ENCODE measurements around the gene TNIK. TPM values are rescaled to one million over a fixed set of nuclear protein-coding genes. Genes with fewer than 3 reads are reported as not detected.

Gene TNIK
- polyA plus RNA-seq, 1 donor from 2014 or later, result 19.3 TPM

GRCh38 chr3:171453180-171453886 lies 6.9 kb downstream of the TNIK start:
- Histone ChIP-seq H3K9ac (ENCODE audit: low read length) (no peak overlapping the region), H3K4me3 (ENCODE audit: low read length) (no peak overlapping the region), H2AFZ (ENCODE audit: low read depth, low read length) (no peak overlapping the region), H3K36me3 (ENCODE audit: insufficient read depth, low read length) (no peaks in the 10 kb centered on the region), H3K9me3 (ENCODE audit: low read length) (no peaks in the 10 kb centered on the region), H3F3A (ENCODE audit: insufficient read depth, low read length, poor library complexity, severe bottlenecking) (no peaks in the 10 kb centered on the region), H3K9me2 (ENCODE audit: insufficient read depth, low read length) (no peaks in the 10 kb centered on the region), H3K27ac (ENCODE audit: low read length) (no peak overlapping the region), H3K4me2 (ENCODE audit: low read length) (no peak overlapping the region), H3K79me2 (replicated peaks; ENCODE audit: insufficient read depth, low read length) (peaks cover 37% of the 10 kb centered on the region), H3K27me3 (ENCODE audit: insufficient read depth, low read depth, low read length) (no peaks in the 10 kb centered on the region), H4K20me1 (ENCODE audit: insufficient read depth) (no peaks in the 10 kb centered on the region)
- TF ChIP-seq MXI1 (conservative IDR thresholded peaks at IDR 0.05; ENCODE audit: poor library complexity, severe bottlenecking), result no peak
- no peak for TF ChIP-seq TAF1 (IDR thresholded peaks at IDR 0.05; ENCODE audit: low read depth)
- no peak for TF ChIP-seq SMC3 (conservative IDR thresholded peaks at IDR 0.05; ENCODE audit: poor library complexity)
- no peak for TF ChIP-seq CTCF (IDR thresholded peaks at IDR 0.05; ENCODE audit: poor library complexity, severe bottlenecking)
- no peak for TF ChIP-seq RAD21 (conservative IDR thresholded peaks at IDR 0.05)
- no peak for TF ChIP-seq EP300 (conservative IDR thresholded peaks at IDR 0.05; ENCODE audit: poor library complexity, severe bottlenecking)
- TF ChIP-seq EZH2 (IDR thresholded peaks at IDR 0.05; ENCODE audit: borderline replicate concordance, insufficient read depth, low read length, poor library complexity, severe bottlenecking), result no peak
- TF ChIP-seq REST (IDR thresholded peaks at IDR 0.05; ENCODE audit: borderline replicate concordance), result no peak
- TF ChIP-seq POLR2AphosphoS5 (IDR thresholded peaks at IDR 0.05), result no peak

DNA sequence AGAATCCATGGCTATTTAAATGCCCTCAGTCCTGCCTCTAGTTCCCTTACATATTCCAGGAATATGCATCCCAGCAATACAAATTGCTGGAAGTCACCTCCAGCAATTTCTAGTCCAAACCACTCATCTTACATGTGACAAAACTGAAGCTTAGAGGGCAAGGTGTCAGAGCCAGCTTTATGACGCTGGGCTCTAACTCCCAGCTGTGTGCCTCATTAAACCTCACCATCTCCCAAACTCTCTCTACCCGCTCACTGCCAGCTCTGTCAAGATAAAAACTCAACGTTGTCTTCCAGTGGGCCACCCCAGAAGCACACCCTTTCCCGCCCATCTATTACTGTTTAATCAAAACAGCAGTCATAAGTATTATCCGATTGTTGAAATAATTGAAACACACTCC lies 7.9 kb downstream of the TNIK start:
- no peaks in the 10 kb centered on the region for H3K9me2 ChIP-seq (ENCODE audit: insufficient read depth, low read length)
- H3K9ac ChIP-seq (ENCODE audit: low read length), result no peak overlapping the region
- TF ChIP-seq RAD21 (conservative IDR thresholded peaks at IDR 0.05), result no peak
- no peak for TF ChIP-seq CTCF (IDR thresholded peaks at IDR 0.05; ENCODE audit: poor library complexity, severe bottlenecking)
- no peak for TF ChIP-seq SMC3 (conservative IDR thresholded peaks at IDR 0.05; ENCODE audit: poor library complexity)
- TF ChIP-seq EP300 (conservative IDR thresholded peaks at IDR 0.05; ENCODE audit: poor library complexity, severe bottlenecking), result no peak
- no peak for TF ChIP-seq REST (IDR thresholded peaks at IDR 0.05; ENCODE audit: borderline replicate concordance)
- no peak for TF ChIP-seq TAF1 (IDR thresholded peaks at IDR 0.05; ENCODE audit: low read depth)
- TF ChIP-seq MXI1 (conservative IDR thresholded peaks at IDR 0.05; ENCODE audit: poor library complexity, severe bottlenecking), result no peak
- no peak for TF ChIP-seq EZH2 (IDR thresholded peaks at IDR 0.05; ENCODE audit: borderline replicate concordance, insufficient read depth, low read length, poor library complexity, severe bottlenecking)
- no peak for TF ChIP-seq POLR2AphosphoS5 (IDR thresholded peaks at IDR 0.05)

More for the DNA sequence above, 7.9 kb downstream of the TNIK start:
- Histone ChIP-seq H3K27ac (ENCODE audit: low read length) (no peak overlapping the region), H3K4me3 (ENCODE audit: low read length) (no peak overlapping the region), H3K9me3 (ENCODE audit: low read length) (no peaks in the 10 kb centered on the region), H3F3A (ENCODE audit: insufficient read depth, low read length, poor library complexity, severe bottlenecking) (no peaks in the 10 kb centered on the region), H3K4me2 (ENCODE audit: low read length) (no peak overlapping the region), H3K36me3 (ENCODE audit: insufficient read depth, low read length) (no peaks in the 10 kb centered on the region), H4K20me1 (ENCODE audit: insufficient read depth) (no peaks in the 10 kb centered on the region), H2AFZ (ENCODE audit: low read depth, low read length) (no peak overlapping the region), H3K27me3 (ENCODE audit: insufficient read depth, low read depth, low read length) (no peaks in the 10 kb centered on the region), H3K79me2 (replicated peaks; ENCODE audit: insufficient read depth, low read length) (peaks cover 28% of the 10 kb centered on the region)
